ENCODE results near the gene MRAS. TPM values are rescaled to one million over a fixed set of nuclear protein-coding genes. Genes with fewer than 3 reads are reported as not detected.
"Not testable (repeated sequence)": the region's sequence is repeated elsewhere in the genome, so short reads cannot be mapped to it uniquely, and the experiment has no call there.

The MRAS gene
- total RNA-seq, 1 donor from 2014 or later, result 405 TPM

DNA sequence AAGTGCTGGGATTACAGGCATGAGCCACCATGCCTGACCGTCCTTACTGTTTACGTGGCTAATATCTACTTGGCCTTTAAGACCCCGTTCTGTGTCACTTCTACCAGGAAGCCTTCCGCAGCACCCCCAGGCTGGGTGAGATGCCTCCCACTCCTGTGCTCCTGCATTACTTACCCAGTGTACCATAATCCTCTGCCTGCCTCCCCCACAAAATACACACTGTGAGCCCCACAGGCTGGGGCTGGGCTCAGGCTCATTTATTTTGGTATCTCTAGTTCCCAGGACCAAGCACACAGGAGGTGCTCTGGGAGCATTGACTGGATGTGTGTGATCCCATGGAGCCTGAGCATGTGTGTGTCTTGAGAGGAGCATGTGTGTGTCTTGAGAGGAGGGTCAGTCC is 14.9 kb downstream of the MRAS start:
- intact Hi-C loops (cut with micrococcal nuclease), result no loop called here
- DNase-seq, result no peak
- ATAC-seq, result no peak

DNA sequence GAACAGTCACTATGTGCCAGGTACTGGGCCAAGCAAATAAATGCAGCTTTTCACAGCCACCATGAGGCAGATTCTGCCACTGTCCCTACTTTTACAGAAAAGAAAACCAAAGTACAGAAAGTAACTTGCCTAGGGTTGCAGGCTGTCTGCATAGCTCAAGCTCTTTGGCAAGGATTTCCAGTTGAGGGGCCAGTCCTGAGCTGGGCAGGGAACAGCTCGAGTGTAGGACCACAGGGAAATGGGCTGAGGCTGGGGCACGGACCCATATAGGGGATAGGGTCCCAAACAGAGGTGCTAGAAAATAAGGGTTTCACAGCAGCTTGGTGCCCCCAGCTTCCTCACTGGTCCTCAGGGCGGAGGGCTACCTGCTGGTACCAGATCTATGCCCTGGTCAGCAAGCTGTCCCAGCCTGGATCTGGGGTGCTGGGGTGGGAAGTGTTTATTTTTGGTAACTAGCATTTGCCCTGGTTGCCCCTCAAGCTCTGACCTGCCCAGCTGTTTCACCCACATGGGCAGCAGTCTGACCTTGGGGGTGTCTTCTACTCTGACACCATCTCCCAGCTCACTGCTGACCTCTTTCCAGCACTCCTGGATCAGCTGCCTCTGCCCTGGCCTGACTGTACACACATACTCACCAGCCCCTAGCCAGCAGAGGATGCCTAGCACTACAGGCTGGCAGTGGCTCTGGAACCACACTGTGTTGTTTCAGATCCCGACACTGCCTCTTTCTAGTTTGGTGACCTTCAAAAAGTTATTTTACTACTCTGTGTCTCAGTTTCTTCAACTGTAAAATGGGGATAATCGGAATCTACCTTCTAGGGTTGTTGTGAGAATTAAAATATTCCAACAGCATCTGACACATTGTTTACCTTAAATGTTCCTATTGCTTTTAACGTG is 16.2 kb downstream of the MRAS start:
- DNase-seq (no peak), ATAC-seq (peak; percentile 53)
- intact Hi-C loops (cut with micrococcal nuclease), result no loop called here

DNA sequence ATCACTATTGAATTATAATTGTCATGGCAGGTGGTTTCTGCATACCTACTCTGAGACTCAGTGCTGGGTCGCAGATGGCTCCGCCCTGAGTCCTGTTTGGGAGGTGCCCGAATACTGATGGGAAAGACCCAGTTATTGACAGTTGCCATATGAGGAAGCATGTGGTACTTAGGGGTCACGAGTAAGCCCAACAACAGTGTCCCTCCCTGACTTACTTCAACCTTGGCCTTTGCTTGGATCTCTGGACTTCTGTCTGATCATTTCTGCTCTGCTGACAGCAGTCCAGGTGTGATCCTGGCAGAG is 16.8 kb downstream of the MRAS start:
- DNase-seq (no peak), ATAC-seq (no peak)
- intact Hi-C loops (cut with micrococcal nuclease), result no loop called here

DNA sequence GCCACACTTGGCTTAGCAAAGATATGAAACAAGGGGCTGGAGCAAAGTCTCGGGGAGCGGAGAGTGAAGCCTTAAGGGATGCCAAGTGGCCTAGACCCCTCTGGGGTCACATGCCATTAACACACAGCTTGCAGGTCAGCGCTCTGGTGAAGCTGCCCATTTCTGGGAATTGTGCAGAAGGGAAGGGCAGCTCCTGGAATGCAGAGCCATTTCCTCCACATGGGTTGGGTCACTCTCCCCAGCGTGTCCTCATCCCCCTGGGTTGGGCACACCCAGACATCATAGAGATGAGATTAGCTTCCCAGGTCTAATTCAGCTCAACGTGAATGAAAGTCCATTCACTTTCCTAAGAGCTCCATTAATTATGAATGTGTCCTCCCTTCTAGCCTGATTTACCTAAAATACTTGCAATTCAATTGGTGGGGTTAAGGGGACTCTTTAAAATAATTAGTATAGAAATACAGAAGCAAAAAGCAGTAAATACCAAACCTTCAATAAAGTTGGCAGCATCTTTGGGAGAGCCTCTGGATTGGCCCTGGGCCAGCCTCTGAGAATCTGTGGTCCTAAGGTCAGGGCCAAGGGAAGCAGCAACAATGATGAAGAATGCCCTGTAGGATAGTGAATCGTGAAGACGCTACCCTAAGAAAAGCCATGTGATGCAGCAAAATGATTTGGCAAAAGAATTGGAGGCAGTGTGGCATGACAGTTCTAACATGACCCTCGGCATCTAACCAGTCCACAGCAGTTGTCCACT is 17.8 kb downstream of the MRAS start:
- intact Hi-C loops (cut with micrococcal nuclease), result no loop called here
- DNase-seq (no peak), ATAC-seq (peak; percentile 5)

DNA sequence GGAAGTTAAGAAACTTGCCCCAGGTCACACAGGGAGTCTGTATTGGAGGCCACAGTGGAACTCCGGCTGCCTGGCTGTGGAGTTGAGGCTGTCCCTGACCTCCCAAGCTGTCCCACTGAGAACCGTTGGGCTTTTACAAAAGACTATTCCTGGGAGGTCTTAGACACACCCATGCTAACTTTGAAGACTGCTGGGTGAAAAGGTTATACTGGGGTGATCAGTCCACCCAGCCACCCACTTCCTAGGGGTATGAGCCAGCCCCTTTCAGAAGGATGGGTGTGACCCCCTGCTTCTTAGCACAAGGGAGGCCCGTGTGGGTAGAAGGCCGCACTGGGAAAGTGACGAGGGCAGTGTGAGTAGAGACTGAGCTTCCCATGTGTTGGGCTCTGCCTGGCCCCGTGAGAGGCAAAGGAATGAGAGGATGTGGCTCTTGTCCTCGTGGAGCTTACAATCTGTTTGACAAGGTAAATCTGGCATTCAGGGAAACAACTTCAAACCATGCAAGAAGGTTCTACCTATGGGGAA is 19.0 kb downstream of the MRAS start:
- DNase-seq, result no peak
- intact Hi-C loops (cut with micrococcal nuclease), result no loop called here
- ATAC-seq, result no peak

DNA sequence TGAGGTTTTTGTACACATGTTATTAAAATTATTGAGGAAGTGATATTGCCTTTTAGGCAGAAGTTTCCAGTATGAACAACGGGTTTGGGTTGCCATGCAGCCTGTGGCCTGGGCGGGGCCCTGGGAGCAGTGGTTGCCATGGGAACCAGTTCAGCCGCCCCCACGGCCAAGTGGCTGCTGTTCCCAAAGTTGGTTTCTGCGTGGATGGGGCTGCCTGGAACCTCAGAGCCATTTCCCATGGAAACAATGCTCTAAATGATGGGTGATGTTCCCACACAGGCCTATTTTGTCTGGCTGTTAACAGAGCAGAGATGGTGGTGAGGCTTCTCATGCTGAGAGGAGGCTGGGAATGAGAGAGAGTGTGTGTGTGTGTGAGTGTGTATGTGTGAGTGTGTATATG is 19.5 kb downstream of the MRAS start:
- ATAC-seq (peak; percentile 10), DNase-seq (peak; percentile 74)
- intact Hi-C loops (cut with micrococcal nuclease), result no loop called here

DNA sequence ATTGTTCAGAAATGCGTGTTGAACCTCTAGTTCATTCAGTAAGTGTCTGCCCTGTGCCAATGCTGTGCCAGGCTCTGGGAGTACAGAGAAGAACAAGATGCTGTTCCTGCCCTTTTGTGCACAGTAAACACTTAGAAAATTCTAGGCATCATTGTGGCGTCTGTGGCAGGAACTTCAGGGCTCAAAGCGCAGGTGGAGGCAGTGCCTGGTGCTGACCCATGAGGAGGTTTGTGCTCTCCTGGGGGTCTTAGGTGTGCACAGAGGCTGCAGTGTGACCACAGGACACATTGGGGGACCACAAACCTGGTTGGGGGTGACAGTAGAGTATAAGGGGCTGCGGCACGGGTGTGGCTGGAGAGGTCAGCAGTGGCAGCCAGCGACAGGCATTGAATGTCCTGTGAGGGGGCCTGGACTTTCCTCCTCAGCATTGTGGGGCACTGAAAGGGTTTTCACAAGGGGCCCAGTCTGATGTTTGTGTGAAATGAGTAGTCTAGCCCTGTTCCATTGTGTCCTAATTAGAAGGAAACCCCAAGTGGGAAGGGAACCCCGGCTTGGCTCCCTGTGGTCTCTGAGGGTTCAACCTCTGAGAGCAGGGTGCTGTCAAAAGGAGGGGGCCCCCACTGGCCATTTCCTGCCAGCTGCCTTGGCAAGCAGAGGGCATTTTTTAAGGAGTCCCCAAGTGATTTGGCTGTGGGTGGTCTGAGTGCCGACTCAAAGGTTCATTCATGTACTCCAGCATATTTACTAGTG is 20.9 kb downstream of the MRAS start:
- ATAC-seq (no peak), DNase-seq (no peak)
- intact Hi-C loops (cut with micrococcal nuclease), result no loop called here

DNA sequence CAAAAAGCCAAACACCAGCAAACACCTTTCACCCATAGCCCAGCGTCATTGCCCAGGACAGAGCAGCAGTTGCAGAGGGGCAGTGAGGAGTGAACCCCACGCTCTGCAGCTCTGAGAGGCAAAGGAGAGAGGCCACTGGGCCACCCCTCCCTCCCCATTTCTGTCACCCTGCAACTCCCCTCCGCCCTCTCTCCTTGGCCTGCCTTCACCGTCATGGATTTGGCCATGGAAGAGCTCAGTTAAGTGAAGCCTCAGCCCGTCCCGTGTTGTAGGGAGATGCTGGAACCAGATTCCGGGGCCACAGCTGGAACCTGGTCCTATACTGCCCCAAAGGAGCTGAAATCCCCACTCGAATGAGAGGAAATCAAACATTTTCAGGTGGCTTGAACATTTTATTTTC is 21.9 kb downstream of the MRAS start:
- ATAC-seq (no peak), DNase-seq (no peak)
- intact Hi-C loops (cut with micrococcal nuclease), result no loop called here

DNA sequence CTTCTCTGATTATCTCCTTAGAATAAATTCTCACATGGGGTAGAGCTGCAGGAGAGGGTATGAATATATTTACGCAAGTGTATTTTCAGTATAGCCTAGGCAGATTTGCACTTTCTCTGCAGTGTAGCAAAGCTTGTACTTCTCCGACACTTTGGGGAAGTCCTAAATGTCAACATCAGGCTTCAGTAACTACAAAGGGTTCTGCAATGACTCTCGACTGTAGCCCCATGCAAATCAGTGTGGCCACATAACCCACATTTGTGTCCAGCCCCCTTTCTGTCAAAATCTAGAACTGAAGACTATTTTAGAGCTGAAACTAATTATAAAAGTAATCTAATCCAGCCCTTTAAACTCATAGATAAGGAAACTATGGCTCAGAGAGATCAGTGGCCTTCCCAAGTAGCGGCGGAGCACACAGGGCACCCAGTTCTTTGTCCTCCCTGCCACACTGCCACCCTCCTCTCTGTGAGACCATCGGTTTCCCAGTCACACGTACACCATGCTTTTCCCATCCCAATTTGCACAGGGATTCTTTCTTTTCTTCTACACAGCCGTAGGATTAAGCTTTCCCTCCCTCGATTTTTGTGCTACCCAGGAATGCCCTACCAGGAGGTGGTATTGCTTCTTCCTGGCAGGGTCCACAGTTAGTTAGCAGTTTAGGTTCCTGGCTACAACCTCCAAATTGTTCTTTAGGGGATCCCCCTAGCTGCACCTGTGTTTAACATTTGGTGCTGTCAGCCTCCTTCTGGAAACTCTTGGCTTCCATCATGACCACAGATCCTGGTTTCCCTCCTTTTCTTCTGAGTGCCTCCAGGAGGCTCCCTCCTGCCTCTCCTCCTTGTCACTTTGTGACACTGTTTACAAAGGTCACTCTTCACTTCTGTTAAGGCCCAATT is 22.9 kb downstream of the MRAS start:
- intact Hi-C loops (cut with micrococcal nuclease), result no loop called here
- ATAC-seq, result peak; percentile 14
- no peak for DNase-seq

DNA sequence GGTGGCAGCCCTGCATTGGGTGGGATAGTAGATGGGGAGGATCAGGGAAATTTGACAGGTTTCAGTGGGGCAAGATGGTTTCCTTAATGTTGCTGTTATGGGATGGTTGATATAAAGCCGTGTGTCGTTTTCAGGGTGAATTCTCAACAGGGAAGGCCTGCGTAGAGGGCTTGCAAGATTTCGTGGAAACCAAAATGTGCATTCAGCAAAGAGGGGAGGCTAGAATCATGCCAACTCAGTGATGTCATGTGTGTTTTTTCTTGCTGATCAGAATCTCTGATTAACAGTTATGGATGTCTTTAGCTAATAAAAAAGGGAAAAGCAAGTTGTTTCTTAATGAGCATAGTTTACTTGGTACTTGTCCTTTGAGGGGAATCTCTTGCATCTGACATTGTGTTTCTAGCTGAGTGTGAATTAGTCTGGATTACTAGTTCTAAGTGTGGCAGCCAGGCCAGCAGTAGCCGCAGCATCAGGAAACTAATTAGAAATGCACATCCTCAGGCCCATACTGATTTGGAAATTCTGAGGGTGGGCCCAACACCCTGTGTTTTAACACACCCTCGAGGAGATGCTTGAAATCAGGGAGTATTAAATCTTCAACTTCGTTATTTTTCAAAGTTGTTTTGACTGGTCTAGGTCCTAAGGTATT is 24.8 kb downstream of the MRAS start:
- ATAC-seq (no peak), DNase-seq (no peak)
- intact Hi-C loops (cut with micrococcal nuclease), result no loop called here

DNA sequence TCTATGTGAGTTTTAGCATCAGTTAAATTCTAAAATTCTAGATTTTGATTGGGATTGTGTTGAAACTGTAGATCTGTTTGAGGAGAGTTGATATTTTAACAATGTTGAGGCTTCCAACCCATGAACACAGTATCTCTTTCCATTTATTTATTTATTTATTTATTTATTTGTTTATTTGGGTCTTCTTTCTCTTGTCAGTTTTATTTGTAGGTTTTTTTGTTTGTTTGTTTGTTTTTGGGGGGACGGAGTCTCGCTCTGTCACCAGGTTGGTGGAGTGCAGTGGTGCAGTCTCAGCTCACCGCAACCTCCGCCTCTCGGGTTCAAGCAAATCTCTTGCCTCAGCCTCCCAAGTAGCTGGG is 25.3 kb downstream of the MRAS start:
- intact Hi-C loops (cut with micrococcal nuclease), result no loop called here

DNA sequence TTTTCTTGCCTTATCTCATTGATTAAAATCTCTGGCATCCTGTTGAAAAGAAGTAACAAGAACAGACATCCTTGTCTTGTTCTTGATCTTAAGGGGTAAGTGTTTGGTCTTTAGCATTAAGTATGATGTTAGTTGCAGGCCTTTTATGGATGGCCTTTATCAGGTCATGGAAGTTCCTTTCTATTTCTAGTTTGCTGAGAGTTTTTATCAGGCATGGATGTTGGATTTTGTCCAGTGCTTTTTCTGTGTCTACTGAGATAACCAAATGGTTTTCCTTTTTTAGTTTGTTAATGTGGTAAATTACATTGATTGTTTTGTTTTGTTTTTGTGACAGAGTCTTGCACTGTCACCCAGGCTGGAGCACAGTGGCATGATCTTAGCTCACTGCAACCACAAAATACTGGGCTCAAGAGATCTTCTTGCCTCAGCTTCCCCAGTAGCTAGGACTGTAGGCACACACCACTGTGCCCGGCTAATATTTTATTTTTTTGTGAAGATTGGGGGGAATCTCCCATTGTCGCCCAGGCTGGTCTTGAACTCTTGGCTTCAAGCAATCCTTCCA is 26.3 kb downstream of the MRAS start:
- intact Hi-C loops (cut with micrococcal nuclease), result no loop called here
- ATAC-seq, result peak; percentile 58
- no peak for DNase-seq

More for the DNA sequence above, 25.3 kb downstream of the MRAS start:
- DNase-seq (no peak), ATAC-seq (no peak)

DNA sequence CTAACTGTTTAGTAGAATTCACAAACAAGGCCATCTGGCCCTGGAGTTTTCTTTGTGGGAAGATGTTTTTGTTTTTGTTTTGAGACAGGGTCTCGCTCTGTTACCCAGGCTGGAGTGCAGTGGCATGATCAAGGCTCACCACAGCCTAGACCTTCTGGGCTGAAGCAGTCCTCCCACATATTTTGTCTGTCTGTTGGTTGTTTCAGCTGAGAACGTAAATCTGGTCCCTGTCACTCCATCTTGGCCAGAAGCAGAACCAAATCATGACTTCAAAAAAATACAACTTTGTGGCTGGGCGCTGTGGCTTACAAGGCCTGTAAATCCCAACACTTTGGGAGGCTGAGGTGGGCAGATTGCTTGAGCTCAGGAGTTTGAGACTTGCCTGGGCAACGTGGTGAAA is 27.1 kb downstream of the MRAS start:
- ATAC-seq (no peak), DNase-seq (no peak)
- intact Hi-C loops (cut with micrococcal nuclease), result no loop called here

DNA sequence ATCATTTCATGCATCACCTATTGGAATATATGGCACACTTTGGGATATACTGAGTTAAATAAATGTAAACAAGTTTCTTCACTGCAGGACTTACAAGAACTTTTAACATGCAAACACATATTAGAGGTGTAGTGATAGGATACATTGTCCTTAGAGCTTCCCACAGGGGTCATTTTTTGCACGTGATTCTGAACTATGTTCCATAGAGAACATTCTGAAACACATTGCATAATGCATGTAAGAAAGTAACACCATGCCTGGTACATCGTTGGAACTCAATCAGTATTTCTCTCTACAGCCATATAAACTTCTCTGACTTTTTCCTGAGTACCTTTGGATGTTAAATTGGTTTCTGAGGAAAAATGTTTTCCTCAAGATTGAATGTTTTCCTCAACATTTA is 28.3 kb downstream of the MRAS start:
- ATAC-seq (peak; percentile 59), DNase-seq (no peak)
- intact Hi-C loops (cut with micrococcal nuclease), result no loop called here

DNA sequence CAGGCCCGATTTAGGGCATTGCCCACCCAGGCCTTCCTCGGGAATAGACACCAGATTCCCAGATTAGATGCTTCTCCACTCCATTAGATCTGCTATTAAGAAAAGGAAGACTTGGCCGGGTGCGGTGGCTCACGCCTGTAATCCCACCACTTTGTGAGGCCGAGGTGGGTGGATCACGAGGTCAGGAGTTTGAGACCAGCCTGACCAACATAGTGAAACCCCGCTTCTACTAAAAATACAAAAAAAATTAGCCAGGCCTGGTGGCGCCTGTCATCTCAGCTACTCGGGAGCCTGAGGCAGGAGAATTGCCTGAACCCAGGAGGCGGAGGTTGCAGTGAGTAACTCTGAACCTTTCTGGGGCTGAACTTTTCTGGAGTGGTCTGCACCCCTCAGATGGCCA is 28.8 kb downstream of the MRAS start:
- DNase-seq; ATAC-seq; intact Hi-C loops (cut with micrococcal nuclease): not testable (repeated sequence)

DNA sequence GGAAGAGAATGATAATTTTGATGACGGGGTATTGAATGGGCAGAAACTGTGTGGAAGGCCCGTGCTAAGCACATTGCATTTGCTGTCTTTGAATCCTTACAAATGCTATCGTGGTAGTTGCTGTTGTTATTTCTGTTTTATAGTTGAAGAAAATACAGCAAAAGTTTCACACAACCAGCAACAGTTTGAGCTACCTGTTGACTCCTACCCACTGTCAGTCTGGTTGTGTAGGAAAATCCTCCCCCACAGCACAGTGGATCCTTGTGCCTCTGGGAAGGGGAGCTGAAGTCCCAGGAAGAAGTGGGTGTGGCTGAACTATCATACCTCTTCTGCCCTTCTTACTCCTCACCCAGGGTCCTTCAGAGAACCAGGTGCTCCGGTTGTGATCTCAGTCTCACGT is 29.4 kb downstream of the MRAS start:
- no peak for ATAC-seq
- no peak for DNase-seq
- intact Hi-C loops (cut with micrococcal nuclease), result no loop called here

DNA sequence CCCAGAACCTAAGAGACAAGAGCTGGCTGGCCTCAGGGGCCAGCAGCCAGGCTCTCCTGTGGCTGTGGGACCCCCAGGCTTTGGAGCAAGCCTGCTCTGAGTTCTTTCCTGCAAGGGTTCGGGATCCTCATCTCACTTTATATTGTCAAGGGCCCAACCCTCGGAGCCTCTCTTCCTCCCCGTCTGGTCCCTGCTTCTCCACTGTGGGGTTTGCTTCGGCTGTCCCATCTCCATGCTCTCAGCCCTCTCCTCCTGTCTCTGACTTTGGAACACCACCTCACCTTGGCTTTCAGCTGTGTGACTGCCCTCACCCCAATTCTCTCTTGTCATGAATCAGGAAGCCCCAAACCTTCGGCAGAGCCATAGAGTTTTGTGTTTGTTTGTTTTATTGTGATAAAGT is 30.0 kb downstream of the MRAS start:
- no peak for ATAC-seq
- intact Hi-C loops (cut with micrococcal nuclease), result no loop called here
- no peak for DNase-seq

DNA sequence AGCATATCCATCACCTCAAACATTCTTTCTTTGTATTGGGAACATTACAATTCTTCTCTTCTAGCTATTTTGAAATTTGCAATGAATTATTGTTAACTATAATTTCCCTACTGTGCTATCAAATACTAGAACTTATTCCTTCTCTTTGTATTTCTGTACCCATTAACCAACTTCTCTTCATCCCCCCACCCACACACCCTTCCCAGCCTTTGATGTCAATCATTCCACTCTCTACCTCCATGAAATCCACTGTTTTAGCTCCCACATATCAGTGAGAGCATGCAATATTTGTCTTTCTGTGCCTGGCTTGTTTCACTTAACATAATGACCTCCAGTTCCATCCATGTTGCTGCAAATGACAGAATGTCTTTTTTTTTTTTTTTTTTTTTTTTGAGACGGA is 30.6 kb downstream of the MRAS start:
- intact Hi-C loops (cut with micrococcal nuclease), result no loop called here
- ATAC-seq (no peak), DNase-seq (no peak)

All from left ventricle myocardium superior (tissue), 1 donor.